Stomach (tissue), 4 donors: ENCODE data around the gene SEMA3F.

Experiments used
- CTCF ChIP-seq, 7 experiments: fragments of 450-650 bp in 4 of 7; fragments of 200-600 bp in 3 of 7; sonication (generic) in 3 of 7; IDR thresholded peaks; one replicate each; pipeline ENCODE4 v1.5.1; 2016 to 2019; ENCODE audit warnings: antibody characterized with exemption in 7 of 7, control low read depth in 2 of 7, mild to moderate bottlenecking in 1 of 7
- EP300 ChIP-seq: sonication (generic); formaldehyde crosslinking; IDR thresholded peaks from one replicate; pipeline ENCODE4 v1.6.1; 2017; ENCODE audit warnings: antibody characterized with exemption
- POLR2AphosphoS5 ChIP-seq, 3 donors: sonication (generic); formaldehyde crosslinking; IDR thresholded peaks; one replicate each; pipeline ENCODE4 v1.6.1; 2016; ENCODE audit warnings: antibody characterized with exemption in 3 of 3

- TF ChIP-seq EP300 (no peak), CTCF (IDR thresholded peaks at IDR 0.05) (no peak), POLR2AphosphoS5 (IDR thresholded peaks at IDR 0.05) (no peak)
Measured at GRCh38 chr3:50124052-50124799, 30.9 kb upstream of the SEMA3F start.
